Epidermal melanocyte (primary cell): ENCODE results near the gene PACRG.

Source experiments
- DNase-seq: peaks from one replicate; pipeline ENCODE4 v3.0.0; 2011; ENCODE audit warnings: low spot score; ENCODE audit not compliant: insufficient read length

Gene PACRG

GRCh38 chr6:163239572-163240340, 512.0 kb downstream of the PACRG start:
- DNase-seq = no peak

- no peak for DNase-seq
Observed at GRCh38 chr6:163240556-163240955, 512.8 kb downstream of the PACRG start.

- DNase-seq = no peak
Observed at GRCh38 chr6:163241683-163242082, 513.9 kb downstream of the PACRG start.

- DNase-seq = no peak
Observed at GRCh38 chr6:163243083-163243482, 515.3 kb downstream of the PACRG start.

- no peak for DNase-seq
Observed at GRCh38 chr6:163243692-163244589, 516.2 kb downstream of the PACRG start.

- no peak for DNase-seq
Observed at GRCh38 chr6:163248051-163248450, 520.3 kb downstream of the PACRG start.

- no peak for DNase-seq
Observed at GRCh38 chr6:163249651-163250101, 521.9 kb downstream of the PACRG start.

- DNase-seq = no peak
Observed at GRCh38 chr6:163250116-163250515, 522.3 kb downstream of the PACRG start.

- DNase-seq = no peak
Observed at GRCh38 chr6:163252061-163252591, 524.4 kb downstream of the PACRG start.

- no peak for DNase-seq
Observed at GRCh38 chr6:163253556-163254213, 525.9 kb downstream of the PACRG start.

GRCh38 chr6:163254341-163254835, 526.6 kb downstream of the PACRG start:
- DNase-seq = no peak

GRCh38 chr6:163255265-163255664, 527.5 kb downstream of the PACRG start:
- no peak for DNase-seq

- DNase-seq = no peak
Observed at GRCh38 chr6:163259689-163260088, 531.9 kb downstream of the PACRG start.

GRCh38 chr6:163260111-163260895, 532.5 kb downstream of the PACRG start:
- no peak for DNase-seq

GRCh38 chr6:163260911-163261310, 533.1 kb downstream of the PACRG start:
- DNase-seq = no peak

GRCh38 chr6:163261361-163261760, 533.6 kb downstream of the PACRG start:
- DNase-seq = no peak

GRCh38 chr6:163262080-163262479, 534.3 kb downstream of the PACRG start:
- DNase-seq = no peak

- DNase-seq = no peak
Observed at GRCh38 chr6:163263196-163263595, 535.4 kb downstream of the PACRG start.

GRCh38 chr6:163263998-163264661, 536.4 kb downstream of the PACRG start:
- DNase-seq = no peak

GRCh38 chr6:163264662-163265035, 536.9 kb downstream of the PACRG start:
- no peak for DNase-seq
